Left cardiac atrium (tissue), 4 donors: ENCODE results near the gene CTCFL. TPM values are rescaled to one million over a fixed set of nuclear protein-coding genes. Genes with fewer than 3 reads are reported as not detected.

Source experiments
- ATAC-seq, 2 donors: fragments of 200-7000 bp; cut with Tn5 transposase; one replicate each; pipeline ENCODE4 v1.9.1; 2020; ENCODE audit warnings: mild to moderate bottlenecking in 2 of 2, moderate library complexity in 2 of 2
- DNase-seq: peaks from one replicate; pipeline ENCODE4 v3.0.0-alpha.2; 2020
- intact Hi-C, 2 donors: fragments of 100-400 bp; cut with DNase I; formaldehyde crosslinking; loops; one replicate each; pipeline versions ENCODE4 v1.14.1 to v1.15.1; 2022 to 2023
- total RNA-seq, 2 donors: library from RNA; stranded (reverse); fragmentation: NEBNext Ultra II Directional; extraction: Animal tissue kit (Norgen Biotek cat#: 25700); gene quantifications; one replicate each; pipeline ENCODE4 v1.2.1, GENCODE V29; 2021
- donor health status: DM: no; HTN: yes; CAD: no.
- donor health status: DM: no; HTN: yes; CAD: no; lungs with severe emphysema.
- donor health status: DM: yes; HTN: yes; CAD: no.
- donor health status: Dilated cardiomyopathy.

The CTCFL gene
- total RNA-seq, 2 donors from 2014 or later = not detected

DNA sequence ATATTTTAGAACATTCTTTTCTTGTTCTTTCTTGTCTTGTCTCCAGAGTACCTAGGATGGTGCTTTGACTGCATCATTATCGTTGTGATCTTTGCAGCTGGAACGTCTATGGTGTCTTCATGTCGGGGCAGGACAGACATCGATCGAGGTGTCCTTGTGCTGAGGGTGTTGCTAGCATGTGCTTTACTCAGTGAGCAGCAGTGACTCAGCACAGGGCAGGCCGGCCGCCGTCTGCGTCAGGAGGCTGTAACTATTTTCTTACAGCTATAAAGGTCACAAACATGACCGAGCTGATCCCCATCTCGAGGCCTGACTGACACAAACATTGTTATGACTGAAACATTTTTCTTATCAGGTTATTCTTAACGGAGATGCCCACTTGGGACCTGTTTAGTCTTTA lies 14.9 kb upstream of the CTCFL start:
- intact Hi-C loops = no loop called here
- ATAC-seq (no peak), DNase-seq (no peak)

DNA sequence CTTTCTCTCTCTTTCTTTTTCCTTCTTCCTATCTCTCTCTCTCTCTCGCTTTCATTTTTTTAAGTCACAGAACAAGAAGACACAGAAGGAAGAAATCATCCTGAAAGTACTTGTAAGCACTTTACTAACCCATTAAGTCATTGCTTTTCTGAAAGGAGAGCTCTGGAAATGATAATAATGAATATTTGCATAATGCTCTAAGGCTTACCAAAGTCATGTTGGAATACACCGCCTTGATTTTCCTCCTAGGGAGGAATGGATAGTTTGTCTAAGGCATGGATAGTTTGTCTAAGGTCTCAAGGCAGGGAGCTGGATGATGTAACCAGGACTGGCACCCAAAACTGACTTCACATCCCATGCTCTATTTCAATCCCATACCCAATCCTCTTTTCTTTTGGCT lies 12.9 kb upstream of the CTCFL start:
- intact Hi-C loops = no loop called here
- DNase-seq = no peak
- no peak for ATAC-seq

- intact Hi-C loops = no loop called here
- ATAC-seq (no peak), DNase-seq (no peak)
Observed at GRCh38 chr20:57536771-57537724, 12.1 kb upstream of the CTCFL start.

DNA sequence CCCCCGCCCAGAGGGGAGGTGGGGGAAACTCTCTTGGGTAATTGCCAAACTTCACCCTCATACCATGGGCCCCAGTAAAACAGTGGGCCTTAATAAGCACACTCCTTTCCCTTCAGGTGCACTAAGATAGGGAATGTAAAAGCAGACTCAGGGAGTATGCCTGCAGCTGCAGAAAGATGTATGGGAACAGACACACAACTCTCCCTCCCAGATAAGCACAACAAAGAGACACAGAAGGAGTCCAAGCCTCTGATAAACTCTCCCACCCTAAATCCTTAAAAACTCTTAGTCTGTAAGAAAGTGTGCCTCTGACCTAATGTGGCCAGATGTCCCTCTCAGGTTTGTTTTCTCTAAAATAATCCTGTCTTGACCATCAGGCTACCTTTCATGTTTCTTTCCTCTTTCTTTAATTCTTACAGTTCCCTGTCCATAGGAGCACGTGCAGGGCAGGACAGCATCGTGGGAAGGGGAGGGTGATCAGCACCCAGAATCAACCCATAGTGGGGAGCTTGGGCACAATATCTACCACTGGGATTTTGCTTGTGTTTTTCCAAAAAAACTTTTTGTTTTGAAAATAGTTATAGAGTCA lies 11.3 kb upstream of the CTCFL start:
- intact Hi-C loops = no loop called here
- DNase-seq (no peak), ATAC-seq (no peak)

DNA sequence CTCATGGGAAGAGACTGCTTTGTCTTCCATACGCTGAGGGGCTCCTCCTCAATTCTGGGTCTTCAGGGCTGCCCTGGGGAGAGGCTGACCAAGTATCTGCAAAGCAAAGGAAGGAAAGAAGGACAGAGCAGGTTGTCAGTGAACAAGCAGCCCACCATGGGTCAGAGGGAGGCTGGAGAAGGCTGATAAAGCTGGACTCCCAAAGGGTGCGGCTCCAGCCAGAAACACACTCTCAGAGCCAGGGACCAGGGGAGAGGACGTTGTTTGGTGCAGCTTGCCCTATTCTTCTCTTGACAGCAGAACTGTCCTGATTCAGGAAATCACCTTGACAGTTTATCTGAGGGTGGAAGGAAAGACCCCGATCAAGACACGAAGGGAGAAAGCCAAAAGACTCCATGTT lies 10.4 kb upstream of the CTCFL start:
- DNase-seq (no peak), ATAC-seq (no peak)

GRCh38 chr20:57532104-57532503 lies 7.2 kb upstream of the CTCFL start:
- ATAC-seq (no peak), DNase-seq (no peak)
- intact Hi-C loops = no loop called here

More for the DNA sequence above, 10.4 kb upstream of the CTCFL start:
- intact Hi-C loops = no loop called here

- ATAC-seq (no peak), DNase-seq (no peak)
- intact Hi-C loops = no loop called here
Observed at GRCh38 chr20:57530327-57530981, 5.5 kb upstream of the CTCFL start.

- intact Hi-C loops = no loop called here
- DNase-seq (no peak), ATAC-seq (no peak)
Observed at GRCh38 chr20:57529810-57530209, 4.9 kb upstream of the CTCFL start.

DNA sequence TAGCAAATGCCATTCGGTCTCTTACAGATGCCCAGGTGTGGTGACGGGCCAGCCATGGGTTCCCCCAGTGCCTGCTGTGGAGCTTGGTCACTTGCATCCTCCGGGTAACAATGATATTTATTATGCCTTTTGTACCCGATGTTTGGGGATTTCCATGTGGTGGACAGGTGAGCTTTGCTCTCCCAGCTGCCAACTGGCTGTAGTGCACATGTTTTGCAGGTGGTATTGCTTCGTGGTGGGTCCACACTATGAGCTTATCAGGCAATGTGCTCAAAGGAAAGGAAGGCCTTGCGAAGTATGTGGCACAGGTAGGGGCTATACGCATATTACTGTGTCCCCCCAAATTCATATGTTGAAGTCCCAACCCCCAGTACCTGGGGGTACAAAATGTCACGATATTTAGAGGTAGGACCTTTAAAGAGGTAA lies 4.2 kb upstream of the CTCFL start:
- no peak for DNase-seq
- ATAC-seq = no peak
- intact Hi-C loops = no loop called here

DNA sequence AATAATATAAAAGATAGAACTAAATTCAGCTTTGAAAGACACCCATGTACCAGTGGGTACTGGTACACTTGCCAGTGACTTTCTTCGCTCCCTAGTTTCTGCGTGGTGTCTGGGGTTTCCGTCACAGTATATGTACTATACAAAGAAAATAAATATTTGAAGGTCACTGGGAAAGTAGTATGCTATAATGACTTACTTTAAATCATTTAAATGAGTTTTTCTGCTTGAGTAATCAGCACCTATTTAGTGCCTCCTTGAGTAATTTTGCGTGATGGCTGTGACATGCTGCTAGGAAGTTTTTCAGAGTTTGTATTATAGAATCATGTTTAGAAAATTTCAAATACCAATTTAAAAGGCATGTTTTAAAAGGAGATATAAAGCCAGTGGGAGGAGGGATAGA lies 3.2 kb upstream of the CTCFL start:
- DNase-seq (no peak), ATAC-seq (no peak)
- intact Hi-C loops = no loop called here

GRCh38 chr20:57527728-57528127 lies 2.8 kb upstream of the CTCFL start:
- DNase-seq (no peak), ATAC-seq (no peak)
- intact Hi-C loops = no loop called here

DNA sequence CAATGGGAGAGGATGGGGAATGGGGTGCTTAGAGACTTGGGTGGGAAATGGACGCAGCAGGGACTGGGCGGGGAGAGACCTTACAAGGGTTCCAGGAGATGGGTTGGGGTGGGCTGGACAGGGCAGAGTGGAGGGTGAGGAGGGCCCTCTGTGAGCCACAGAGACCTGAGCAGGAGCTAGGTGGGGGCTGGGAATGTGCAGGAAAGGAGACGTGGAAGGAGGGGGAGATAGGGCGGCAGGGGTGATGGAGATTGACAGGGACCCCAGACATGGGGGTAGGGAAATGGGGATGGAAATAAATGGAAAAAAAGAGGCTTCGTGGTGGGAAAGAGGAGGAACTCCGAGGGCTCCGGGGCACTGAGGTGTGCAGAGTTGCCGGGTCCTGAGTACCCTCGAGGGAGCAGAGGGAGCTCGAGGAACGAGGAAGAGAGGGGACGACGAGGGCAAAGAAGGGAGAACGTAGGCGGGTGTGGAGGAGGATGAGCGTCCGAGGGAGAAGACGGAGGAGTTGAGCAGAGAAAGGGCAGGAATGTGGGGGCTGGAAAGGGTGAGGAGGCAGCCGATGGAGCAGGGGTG lies 2.0 kb upstream of the CTCFL start:
- ATAC-seq (peak in 1 of 2 donors; percentile 27), DNase-seq (no peak)
- intact Hi-C loops = no loop called here

DNA sequence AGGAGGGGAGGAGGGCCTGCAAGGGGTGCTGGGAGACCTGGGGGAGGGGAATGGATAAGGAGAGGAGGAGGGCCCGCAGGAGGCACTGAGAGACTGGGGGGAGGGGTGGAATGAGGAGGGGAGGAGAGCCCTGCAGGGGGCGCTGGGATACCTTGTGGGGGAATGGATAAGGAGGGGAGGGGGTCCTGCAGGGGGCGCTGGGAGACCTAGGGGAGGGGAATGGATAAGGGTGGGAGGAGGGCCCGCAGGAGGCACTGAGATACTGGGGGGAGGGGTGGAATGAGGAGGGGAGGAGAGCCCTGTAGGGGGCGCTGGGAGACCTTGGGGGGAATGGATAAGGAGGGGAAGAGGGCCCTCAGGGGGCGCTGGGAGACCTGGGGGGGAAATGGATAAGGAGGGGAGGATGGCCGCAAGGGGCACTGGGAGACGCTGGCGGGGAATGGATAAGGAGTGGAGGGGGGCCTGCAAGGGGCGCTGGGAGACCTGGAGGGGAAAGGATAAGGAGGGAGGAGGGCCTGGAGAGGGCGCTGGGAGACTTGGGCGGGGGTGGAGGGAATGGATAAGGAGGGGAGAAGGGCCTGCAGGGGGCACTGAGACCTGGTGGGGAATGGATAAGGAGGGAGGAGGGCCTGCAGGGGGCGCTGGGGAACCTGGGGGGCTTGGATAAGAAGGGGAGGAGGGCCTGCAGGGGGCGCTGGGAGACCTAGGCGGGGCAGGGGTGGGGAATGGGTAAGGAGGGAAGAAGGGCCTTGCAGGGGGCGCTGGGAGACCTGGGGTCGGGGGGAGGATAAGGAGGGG lies 1.3 kb upstream of the CTCFL start:
- intact Hi-C loops = no loop called here
- ATAC-seq = no peak

DNA sequence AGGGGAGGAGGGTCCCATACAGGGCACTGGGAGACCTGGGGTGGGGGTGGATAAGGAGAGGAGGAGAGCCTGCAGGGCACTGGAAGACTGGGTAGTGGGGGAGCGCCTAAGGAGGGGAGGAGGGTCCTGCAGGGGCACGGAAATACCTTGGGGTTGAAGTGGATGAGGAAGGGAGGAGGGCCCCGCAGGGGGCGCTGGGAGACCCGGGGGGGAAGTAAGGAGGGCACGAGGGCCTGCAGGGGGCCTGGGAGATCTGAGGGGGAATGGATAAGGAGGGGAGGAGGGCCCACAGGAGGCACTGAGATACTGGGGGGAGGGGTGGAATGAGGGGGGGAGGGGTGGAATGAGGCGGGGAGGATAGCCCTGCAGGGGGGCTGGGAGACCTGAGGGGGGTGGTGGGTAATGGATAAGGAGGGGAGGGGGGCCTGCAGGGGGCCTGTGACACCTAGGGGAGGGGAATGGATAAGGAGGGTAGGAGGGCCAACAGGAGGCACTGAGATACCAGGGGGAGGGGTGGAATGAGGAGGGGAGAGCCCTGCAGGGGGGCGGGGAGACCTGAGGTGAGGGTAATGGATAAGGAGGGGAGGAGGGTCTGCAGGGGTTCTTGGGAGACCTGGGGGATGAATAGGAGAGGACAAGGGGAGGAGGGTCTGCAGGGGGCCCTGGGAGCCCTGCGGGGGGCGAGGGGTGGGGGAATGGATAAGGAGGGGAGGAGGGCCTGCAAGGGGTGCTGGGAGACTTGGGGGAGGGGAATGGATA lies 567 bp upstream of the CTCFL start:
- ATAC-seq = no peak
- DNase-seq = no peak
- intact Hi-C loops = no loop called here

More for the DNA sequence above, 1.3 kb upstream of the CTCFL start:
- no peak for DNase-seq

DNA sequence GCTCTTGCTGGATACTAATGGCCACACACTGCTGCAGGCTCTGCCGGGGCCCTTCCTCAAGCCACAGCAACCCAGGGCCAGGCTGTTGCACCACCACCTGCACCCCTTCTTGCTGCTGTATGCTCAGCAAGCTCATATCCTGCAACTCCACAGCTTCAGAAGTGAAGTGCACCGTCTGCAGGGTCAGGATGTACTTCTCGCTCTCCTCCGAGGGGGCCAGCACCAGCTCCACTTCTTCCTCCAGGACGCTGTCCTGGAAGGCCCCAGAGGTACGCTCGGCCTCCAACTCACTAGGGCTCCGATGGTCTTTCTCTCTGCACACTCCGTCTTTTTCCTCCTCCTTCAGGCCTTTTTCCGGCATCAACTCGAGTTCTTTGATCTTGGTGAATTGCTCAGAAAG lies 1.2 kb downstream of the CTCFL start:
- intact Hi-C loops = no loop called here
- DNase-seq = no peak

DNA sequence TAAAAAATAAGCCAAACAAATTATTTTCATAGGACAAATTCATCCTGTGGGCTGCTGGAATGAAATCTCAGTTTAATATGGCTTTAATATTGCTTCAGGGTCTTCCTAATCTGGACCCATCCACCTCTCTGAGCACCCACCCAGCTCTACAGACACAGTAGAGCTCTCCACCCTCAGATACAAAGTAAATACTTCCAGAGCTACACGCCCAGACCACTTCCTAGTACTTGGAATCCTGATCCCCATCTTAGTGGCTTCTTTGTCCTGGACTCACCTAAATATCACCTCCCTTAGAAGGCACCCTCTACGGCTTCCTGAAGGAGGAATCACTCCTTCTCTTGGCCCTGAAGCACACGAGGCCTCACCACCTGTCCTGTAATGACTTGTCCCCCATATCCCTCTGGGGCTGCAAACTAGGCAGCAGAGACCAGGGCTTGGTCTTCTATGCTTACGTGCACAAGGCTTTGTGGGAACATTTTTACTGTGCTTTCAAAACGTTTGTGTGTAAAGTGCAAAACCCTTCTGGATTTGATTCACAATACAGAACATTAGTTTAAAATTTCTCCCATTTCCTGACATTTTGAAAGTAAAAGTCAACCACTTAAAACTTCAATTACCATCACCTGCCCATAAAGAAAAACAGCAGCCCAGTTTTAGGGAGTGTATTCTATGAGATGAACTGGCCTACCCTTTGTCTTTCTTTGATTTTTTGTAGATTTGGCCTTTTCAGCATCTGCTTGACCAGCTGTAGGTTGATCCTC lies 2.4 kb downstream of the CTCFL start:
- intact Hi-C loops = no loop called here
- ATAC-seq (no peak), DNase-seq (no peak)

More for the DNA sequence above, 1.2 kb downstream of the CTCFL start:
- no peak for ATAC-seq

- no peak for DNase-seq
- intact Hi-C loops = loop anchor here in 1 of 2 donors (5.0 kb wide), 1 partner anchor 694 kb away; no protein-coding TSS in a partner anchor
- peak in 1 of 2 donors; percentile 71 for ATAC-seq
Observed at GRCh38 chr20:57517904-57518303, 7.0 kb downstream of the CTCFL start.
